Sigmoid colon (tissue), 7 donors: ENCODE results near the gene TGFBR1. TPM values are rescaled to one million over a fixed set of nuclear protein-coding genes. Genes with fewer than 3 reads are reported as not detected.
A peak's percentile ranks its signal among the peaks of the same experiment; 100 is the strongest.

Experiments used
- DNase-seq: peaks from one replicate; pipeline ENCODE4 v3.0.0-alpha.2; 2019
- H3K27ac ChIP-seq, 4 donors: fragments of 200-600 bp; sonication (generic); one replicate each; pipeline ENCODE4 v1.5.1; 2016 to 2019; ENCODE audit warnings: mild to moderate bottlenecking in 1 of 4
- H3K27me3 ChIP-seq, 3 donors: fragments of 200-600 bp; sonication (generic); one replicate each; pipeline ENCODE4 v1.5.1; 2019; ENCODE audit warnings: mild to moderate bottlenecking in 1 of 3
- H3K36me3 ChIP-seq, 4 donors: fragments of 200-600 bp; sonication (generic); one replicate each; pipeline ENCODE4 v1.5.1; 2016 to 2019
- H3K4me1 ChIP-seq, 4 donors: fragments of 200-600 bp; sonication (generic); one replicate each; pipeline ENCODE4 v1.5.1; 2017 to 2019
- H3K4me3 ChIP-seq, 4 donors: fragments of 200-600 bp; sonication (generic); one replicate each; pipeline ENCODE4 v1.5.1; 2017 to 2019; ENCODE audit warnings: mild to moderate bottlenecking in 2 of 4, moderate library complexity in 1 of 4
- H3K9me3 ChIP-seq, 4 donors: fragments of 200-600 bp in 3 of 4; sonication (generic) in 3 of 4; one replicate each; pipeline versions ENCODE4 v1.5.1 to v1.6.1; 2013 to 2019
- CTCF ChIP-seq, 4 experiments: fragments of 450-650 bp in 3 of 4; fragments of 200-600 bp in 1 of 4; IDR thresholded peaks; one replicate each; pipeline ENCODE4 v1.5.1; 2016 to 2019; ENCODE audit warnings: antibody characterized with exemption in 4 of 4, mild to moderate bottlenecking in 3 of 4, moderate library complexity in 2 of 4
- EP300 ChIP-seq, 4 donors: sonication (generic); formaldehyde crosslinking; IDR thresholded peaks; one replicate each; pipeline ENCODE4 v1.6.1; 2017; ENCODE audit warnings: antibody characterized with exemption in 4 of 4
- POLR2A ChIP-seq, 2 donors: fragments of 450-650 bp; IDR thresholded peaks; one replicate each; pipeline ENCODE4 v1.6.1; 2016; ENCODE audit warnings: antibody characterized with exemption in 2 of 2, mild to moderate bottlenecking in 2 of 2, moderate library complexity in 2 of 2
- POLR2AphosphoS5 ChIP-seq, 4 donors: sonication (generic); formaldehyde crosslinking; IDR thresholded peaks; one replicate each; pipeline ENCODE4 v1.6.1; 2017; ENCODE audit warnings: antibody characterized with exemption in 4 of 4
- WGBS, 2 donors: extraction: QIAGEN DNeasy Blood & Tissue Kit; methylation state at CpG; one replicate each; pipeline ENCODE4 v1.1.7; 2013; 5-methylcytosine and 5-hydroxymethylcytosine counted together
- intact Hi-C: fragments of 100-400 bp; cut with DNase I; formaldehyde crosslinking; loops from one replicate; pipeline ENCODE4 v1.15.1; 2023
- polyA plus RNA-seq, 3 donors: library from polyadenylated mRNA; stranded (reverse); fragments of 200-250 nt; gene quantifications; one replicate each; pipeline ENCODE4 v1.2.3, GENCODE V29; 2013
- total RNA-seq, 4 donors: library from RNA; depleted of rRNA; stranded (reverse); fragments of >200 nt; gene quantifications; one replicate each; pipeline ENCODE4 v1.1.0, GENCODE V29; 2016
- donor health status: healthy with polysubstance abuse.
- donor health status: Bipolar disorder and iron deficiency.
- donor health status: healthy.

The TGFBR1 gene
- total and polyA plus RNA-seq, 7 donors, result 3.9 to 84.3 (median 48.4) TPM

DNA sequence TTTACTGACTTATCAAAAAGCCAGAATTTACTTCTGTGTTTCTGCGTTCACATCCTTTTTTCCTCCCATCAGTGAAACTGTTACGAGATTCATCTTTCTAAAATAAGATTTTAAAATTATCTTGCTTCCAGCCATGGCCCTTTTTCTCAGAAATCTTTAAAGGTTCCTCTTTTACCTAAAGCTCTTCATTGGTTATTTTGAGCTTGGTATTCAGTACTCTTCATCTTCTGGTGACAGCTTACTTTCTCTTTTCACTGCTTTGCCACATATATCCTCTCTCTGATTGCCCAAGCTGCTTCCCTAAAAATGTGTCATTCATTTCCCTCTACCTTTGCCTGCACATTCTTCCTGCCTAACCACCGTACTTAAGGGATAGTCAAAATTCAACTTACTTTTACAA lies 32.3 kb downstream of the TGFBR1 start:
- Histone ChIP-seq H3K36me3 (peaks cover 0 to 17% (median 0%) of the 10 kb centered on the region in 4 donors), H3K9me3 (no peaks in the 10 kb centered on the region), H3K4me1 (peaks cover 0 to 74% (median 42%) of the 10 kb centered on the region in 4 donors), H3K27ac (peak overlapping the region in 2 of 4 donors; percentile 64 to 75), H3K4me3 (no peak overlapping the region), H3K27me3 (no peaks in the 10 kb centered on the region)
- DNase-seq, result no peak
- intact Hi-C loops, result no loop called here
- 49 to 90% methylated on average over 3 of the region's 3 CpGs for WGBS, 2 donors
- no peak for TF ChIP-seq POLR2AphosphoS5 (IDR thresholded peaks at IDR 0.05)
- TF ChIP-seq EP300 (IDR thresholded peaks at IDR 0.05), result no peak
- no peak for TF ChIP-seq POLR2A (IDR thresholded peaks at IDR 0.05)
- no peak for TF ChIP-seq CTCF (IDR thresholded peaks at IDR 0.05)

- Histone ChIP-seq H3K36me3 (peaks cover 0 to 17% (median 3%) of the 10 kb centered on the region in 4 donors), H3K9me3 (no peaks in the 10 kb centered on the region), H3K27ac (peak overlapping the region in 2 of 4 donors; percentile 64 to 75), H3K4me3 (no peak overlapping the region), H3K4me1 (peaks cover 0 to 77% (median 44%) of the 10 kb centered on the region in 4 donors), H3K27me3 (no peaks in the 10 kb centered on the region)
- TF ChIP-seq EP300 (IDR thresholded peaks at IDR 0.05), result no peak
- TF ChIP-seq CTCF (IDR thresholded peaks at IDR 0.05), result no peak
- TF ChIP-seq POLR2A (IDR thresholded peaks at IDR 0.05), result no peak
- no peak for TF ChIP-seq POLR2AphosphoS5 (IDR thresholded peaks at IDR 0.05)
- DNase-seq, result no peak
- whole genome bisulfite sequencing, 2 donors, result 79 to 88% methylated on average over 7 of the region's 7 CpGs
- intact Hi-C loops, result no loop called here
These were observed 33.0 kb downstream of the TGFBR1 start for GRCh38 chr9:99137891-99138290.

DNA sequence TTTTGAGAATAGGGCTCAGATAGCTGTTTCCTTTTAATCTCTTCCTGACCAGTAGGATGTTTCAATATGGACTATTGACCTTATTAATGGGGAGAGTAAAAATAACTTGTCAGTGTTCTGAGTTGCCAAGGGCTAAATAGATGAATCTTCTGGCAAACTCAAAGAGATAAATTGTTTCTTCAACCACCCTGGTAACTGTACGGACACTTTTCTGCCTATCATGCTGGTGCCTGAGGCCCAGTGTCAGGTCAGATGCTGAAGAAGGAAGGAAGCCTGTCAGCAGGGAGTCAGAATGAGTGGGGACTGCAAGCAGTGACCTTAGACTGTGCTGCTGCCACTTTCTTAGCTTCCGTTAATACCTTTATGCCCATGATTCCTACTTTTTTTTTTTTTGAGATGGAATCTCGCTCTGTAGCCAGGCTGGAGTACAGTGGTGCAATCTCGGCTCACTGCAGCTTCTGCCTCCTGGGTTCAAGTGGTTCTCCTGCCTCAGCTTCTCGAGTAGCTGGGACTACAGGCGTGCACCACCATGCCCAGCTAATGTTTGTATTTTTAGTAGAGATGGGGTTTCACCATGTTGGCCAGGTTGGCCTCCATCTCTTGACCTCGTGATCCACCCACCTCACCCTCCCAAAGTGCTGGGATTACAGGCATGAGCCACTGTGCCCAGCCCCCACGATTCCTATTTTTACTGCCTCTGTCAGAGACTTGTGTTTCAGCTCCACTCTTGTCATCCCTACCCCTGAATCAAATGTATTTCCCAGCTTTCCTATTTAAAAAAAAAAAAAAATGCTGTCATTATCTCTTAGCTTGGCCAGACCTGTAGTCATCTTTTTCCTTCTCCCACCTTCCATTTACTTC lies 33.7 kb downstream of the TGFBR1 start:
- H3K27ac ChIP-seq, result peak overlapping the region in 2 of 4 donors; percentile 64 to 75
- DNase-seq, result no peak
- 92 to 94% methylated on average over 8 of the region's 8 CpGs for WGBS, 2 donors
- TF ChIP-seq POLR2A (IDR thresholded peaks at IDR 0.05) (no peak), EP300 (IDR thresholded peaks at IDR 0.05) (no peak), CTCF (IDR thresholded peaks at IDR 0.05) (no peak), POLR2AphosphoS5 (IDR thresholded peaks at IDR 0.05) (no peak)
- no peak overlapping the region for H3K4me3 ChIP-seq
- no peaks in the 10 kb centered on the region for H3K9me3 ChIP-seq
- H3K27me3 ChIP-seq, result no peaks in the 10 kb centered on the region
- H3K36me3 ChIP-seq, result peaks cover 0 to 24% (median 3%) of the 10 kb centered on the region in 4 donors
- peaks cover 0 to 77% (median 44%) of the 10 kb centered on the region in 4 donors for H3K4me1 ChIP-seq
- intact Hi-C loops, result no loop called here

DNA sequence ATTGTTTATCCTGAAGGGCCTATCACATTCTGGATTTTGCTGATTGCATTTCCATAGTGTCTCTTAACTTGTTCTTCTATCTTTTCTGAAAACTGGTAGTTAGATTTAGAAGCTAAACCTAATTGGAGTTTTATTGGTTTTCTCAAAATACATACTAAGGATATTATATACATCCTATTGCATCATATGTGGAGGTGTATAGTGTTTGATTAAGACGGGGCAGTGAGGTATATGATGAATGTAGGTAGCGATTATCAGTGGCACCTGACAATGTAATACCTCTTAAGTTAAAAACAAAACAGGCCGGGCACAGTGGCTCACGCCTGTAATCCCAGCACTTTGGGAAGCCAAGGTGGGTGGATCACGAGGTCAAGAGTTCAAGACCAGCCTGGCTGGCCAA lies 35.0 kb downstream of the TGFBR1 start:
- H3K27me3 ChIP-seq, result no peaks in the 10 kb centered on the region
- 93 to 94% methylated on average over 5 of the region's 5 CpGs for WGBS, 2 donors
- peaks cover 0 to 37% (median 6%) of the 10 kb centered on the region in 4 donors for H3K36me3 ChIP-seq
- peak overlapping the region; percentile 9 to 75 (median 64) for H3K27ac ChIP-seq
- intact Hi-C loops, result loop anchor here (2.0 to 5.0 kb wide), 5 partner anchors 38 to 338 kb away; no protein-coding TSS in a partner anchor
- H3K4me3 ChIP-seq, result no peak overlapping the region
- DNase-seq, result no peak
- H3K4me1 ChIP-seq, result peaks cover 0 to 65% (median 41%) of the 10 kb centered on the region in 4 donors
- TF ChIP-seq POLR2A (IDR thresholded peaks at IDR 0.05) (no peak), CTCF (IDR thresholded peaks at IDR 0.05) (no peak), POLR2AphosphoS5 (IDR thresholded peaks at IDR 0.05) (no peak), EP300 (IDR thresholded peaks at IDR 0.05) (no peak)
- no peaks in the 10 kb centered on the region for H3K9me3 ChIP-seq
